GM19372 (cell line): ENCODE measurements around the gene FGF19.

Experiments
- ATAC-seq: cut with Tn5 transposase; IDR thresholded peaks from one replicate; pipeline ENCODE4 v1.9.1; 2021; ENCODE audit warnings: mild to moderate bottlenecking, low read depth, moderate library complexity; ENCODE audit not compliant: unreplicated experiment

The FGF19 gene

DNA sequence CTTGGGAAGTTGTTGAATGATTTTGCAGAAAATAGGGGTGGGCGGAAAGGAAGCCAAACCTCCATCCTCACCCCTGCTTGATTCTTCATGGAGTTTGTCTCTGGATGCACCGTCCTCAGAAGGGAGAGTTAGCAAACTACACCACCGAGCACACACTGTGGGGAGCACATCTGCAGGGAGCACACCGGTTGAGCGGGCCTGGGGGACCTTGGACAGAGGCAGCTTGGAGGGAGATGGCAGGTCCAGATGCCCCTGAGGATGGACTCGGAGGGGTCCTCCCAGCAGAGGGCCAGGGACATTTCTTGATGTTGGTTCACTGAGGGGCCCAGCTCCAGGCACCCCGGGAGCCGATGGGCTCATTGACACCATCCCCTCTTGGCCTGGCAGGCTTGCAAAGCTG is 15.1 kb upstream of the FGF19 start:
- ATAC-seq = no peak

DNA sequence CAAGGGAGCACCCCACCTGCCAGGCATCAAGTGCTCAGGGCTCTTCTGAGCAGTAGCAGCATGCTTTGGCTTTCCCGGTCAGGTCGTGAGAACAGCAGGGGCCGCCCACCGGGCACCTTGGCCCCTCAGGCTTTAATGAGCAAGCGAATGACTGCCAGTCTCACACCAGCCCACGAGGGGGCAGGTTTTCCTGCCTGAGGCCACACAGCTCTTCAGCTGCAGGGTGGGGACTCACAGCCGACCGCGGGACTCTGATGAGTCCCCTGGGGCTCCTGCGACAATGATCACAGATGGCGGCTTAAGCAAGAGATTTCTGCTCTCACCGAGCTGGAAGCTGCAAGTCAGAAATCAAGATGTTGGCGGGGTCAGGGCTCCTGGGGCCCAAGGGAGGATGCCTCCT is 14.3 kb upstream of the FGF19 start:
- no peak for ATAC-seq

DNA sequence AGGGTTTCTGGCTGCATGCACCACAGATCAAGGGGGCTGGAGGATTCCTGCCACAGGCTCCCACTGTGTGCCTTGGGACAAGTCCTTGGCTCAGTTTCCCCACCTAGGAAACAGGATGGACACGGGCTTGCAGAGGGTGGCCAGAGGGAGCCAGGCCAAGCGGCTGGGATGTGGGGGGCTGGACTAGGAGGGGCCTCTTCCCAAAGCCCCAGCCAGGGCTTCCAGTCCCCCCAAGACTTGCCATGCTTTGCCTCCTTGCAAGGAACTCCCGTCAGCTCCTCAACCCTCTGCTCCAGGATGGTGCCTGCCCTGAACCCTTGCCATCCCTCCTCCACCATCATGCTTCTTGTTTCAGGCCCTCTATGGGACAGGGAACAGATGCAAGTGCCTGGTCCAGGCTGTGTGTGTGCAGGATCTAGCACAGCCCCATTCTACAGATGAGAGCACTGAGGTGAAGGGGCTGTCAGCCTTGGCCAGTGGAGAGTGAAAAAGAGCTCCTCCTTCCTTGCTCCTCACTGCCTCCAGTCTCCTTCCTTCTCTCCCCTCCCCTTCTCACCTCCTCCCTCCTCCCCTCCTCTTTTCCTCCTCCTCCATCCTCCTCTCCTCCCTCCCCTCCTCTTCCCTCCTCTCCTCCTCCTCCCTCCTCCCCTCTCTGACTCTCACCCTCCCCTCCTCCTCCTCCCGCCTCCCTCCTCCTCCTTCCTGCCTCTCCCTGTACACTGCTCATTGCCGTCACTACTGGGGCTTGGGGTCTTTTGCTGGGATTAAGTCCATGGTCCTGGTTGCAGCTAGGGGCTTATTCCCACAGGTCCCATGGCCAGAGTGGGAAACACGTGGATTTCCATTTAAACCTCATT is 13.3 kb upstream of the FGF19 start:
- ATAC-seq = no peak

DNA sequence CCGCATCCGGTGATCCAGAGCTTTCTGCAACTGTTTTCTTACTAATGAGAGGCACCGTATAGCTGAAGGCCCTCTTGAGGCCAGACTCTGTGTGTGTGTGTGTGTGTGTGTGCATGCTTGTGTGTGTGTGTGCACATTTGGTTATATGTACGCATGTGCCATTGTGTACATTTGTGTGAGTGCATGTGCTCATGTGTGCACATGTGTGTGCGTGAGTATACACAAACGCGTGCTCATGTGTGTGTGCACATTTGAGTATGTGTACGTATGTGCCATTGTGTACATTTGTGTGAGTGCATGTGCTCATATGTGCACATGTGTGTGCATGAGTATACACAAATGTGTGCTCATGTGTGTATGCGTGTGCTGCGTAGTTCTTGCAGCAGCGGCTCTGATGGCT is 12.3 kb upstream of the FGF19 start:
- ATAC-seq = no peak

DNA sequence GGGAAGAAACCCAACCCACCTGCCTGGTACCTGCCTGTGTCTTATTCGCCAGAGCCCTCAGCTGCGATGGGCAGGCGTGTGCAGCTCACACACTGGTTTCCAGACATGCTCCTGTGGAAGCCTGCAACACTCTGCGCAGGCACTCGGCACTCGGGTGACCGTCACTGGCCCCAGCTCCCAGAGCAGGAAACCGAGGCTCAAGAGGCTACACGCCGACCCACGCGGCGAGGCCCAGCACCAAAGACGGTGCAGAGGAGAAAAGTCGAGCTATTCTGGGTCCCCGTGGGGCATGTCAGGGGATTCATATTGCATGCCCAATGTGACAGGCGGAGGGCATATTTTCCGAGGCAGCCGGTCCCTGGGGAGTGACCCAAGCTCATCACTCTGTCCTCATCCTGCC is 11.6 kb upstream of the FGF19 start:
- ATAC-seq = no peak

DNA sequence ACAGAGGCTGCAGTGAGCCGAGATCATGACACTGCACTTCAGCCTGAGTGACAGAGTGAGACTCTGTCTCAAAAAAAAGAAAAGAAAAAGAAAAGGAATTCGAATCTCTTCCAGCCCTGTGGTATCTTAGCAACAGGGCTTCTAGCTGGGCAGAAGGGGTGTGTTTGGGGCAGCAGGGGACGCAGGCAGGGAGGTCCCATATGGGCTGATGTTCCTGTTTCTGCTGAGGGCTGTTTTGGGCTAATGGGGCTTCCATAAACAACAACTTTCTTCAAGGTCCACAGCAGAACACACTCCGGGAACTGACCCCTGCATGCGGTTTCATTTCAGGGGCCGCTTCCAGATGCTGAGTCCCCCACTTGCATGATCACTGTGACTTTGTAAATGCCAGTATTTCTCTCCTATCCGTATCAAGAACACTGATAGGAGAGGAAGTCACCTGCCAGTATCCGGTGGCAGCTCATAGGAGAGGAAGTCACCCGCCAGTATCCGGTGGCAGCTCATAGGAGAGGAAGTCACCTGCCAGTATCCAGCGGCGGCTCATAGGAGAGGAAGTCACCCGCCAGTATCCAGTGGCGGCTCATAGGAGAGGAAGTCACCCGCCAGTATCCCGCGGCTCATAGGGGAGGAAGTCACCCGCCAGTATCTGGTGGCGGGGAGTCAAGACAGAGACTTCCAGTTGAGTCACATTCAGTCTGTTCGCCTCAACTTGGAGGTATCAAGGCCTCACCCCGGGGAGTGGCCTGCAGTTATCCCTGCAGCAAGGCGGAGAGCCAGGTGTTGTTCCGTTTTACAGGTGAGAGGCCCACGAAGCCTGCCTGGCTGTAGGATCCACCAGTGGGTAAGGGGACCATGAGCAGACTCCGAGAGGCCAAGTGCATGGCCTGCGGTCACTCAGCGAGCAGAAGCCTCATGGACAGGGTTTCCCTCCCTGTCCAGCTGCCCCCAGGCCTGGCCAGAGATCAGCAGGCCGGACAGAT is 8.3 kb upstream of the FGF19 start:
- no peak for ATAC-seq

DNA sequence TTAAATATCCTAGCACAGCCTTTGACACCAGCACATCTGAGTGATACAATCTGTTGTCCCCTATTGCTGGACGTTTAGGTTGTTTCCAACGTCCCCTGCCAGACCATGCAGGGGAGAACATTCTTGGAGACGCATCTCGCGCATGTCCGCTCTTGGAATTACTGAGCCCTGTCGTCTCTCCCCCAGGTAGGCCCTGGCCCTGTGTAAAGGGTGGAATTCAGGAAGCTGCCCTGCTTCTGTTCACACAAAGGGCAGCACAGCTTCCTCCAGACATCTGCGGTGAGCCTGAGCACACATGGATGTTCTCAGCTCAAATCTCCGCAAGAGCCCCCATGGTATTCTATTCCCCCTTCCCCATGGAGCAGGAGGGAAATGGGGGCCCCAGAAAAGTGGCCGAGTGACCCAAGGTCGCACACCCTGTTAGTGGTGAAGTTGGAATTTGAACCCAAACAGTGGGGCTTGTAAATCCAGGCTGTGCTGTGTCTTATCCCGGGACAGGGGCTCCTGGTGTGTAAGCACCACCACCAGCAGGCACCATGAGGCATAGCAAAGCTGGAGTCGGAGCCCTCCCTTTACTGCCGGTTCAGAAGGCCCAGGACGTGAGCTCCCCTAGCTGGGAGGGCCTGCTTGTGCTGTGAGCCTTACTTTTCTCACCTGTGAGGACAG is 5.0 kb upstream of the FGF19 start:
- ATAC-seq = no peak

DNA sequence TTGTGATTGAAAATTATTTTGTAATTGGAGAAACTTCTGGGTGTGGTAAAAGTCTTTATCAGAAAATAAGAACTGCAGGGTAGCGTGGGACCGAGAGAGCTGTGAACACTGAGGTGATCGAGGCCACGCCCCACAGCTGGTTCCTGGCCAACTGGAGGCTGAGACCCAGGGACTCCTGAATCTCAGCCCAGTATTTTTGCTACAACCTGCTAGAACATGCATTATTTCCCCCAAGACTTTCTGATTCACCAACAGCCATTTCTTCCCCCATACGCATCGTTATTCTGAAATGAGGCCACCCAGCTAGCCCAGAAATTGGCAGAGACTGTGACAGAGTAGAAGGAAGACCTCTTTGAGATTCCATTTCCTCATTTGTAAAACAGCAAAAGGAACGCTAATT is 3.4 kb upstream of the FGF19 start:
- ATAC-seq = no peak

DNA sequence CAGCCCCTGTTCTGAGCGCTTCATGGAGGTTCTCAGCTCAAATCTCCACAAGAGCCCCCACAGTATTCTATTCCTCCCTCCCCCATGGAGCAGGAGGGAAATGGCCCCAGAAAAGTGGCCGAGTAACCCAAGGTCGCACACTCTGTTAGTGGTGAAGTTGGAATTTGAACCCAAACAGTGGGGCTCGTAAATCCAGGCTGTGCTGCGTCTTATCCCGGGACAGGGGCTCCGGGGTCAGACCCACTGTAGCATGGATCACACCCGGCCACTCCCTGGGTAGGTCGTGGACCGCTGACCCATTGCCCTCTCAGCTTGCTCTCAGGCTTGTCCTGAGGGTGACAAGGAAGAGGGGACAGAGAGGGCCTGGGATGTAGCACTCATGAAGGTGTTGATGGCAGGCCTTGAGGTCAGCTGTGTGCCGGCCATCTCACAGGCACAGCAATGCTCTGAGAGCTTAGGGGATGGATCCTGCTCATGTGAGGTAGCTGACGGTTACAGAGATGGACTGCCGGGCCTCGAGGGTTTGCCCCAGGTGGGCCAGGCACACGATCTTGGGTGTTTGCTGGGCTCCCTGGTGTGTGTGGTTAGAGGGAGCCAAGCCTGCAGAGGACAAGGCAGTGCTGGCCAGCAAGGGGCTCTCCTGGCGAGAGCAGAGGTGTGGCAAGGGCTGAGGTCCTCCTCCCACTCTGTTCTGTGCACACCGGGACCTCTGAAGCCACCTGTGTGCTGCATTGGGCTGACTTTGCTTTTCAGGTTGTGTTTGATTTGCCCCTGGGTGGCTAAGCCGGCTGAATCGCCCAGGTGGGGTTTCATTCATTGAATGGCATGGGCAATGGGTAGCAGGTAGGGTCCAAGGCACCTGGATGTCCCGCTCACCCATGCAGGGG is 2.3 kb upstream of the FGF19 start:
- no peak for ATAC-seq

DNA sequence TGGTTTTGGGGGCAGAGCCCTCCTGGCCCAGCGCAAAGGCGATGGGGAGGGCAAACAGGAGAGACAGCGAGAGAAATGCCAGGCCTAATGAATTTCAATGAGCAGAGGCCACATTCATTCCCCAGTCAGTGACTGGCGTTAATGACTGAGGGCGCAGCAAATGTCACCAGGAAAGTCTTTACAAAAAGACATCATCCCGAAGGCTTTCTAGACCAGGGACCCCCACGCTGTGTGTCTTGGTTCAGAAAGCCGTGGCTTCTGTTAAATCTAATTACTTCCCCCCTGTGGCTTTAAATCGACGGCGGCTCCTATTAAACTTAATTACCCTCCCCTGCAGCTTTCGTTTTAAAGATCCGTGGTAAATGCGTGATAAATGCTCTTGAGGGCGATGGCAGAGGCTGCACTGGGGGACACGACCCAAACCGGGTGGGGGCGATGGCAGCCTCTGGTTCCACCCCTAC is 1.6 kb upstream of the FGF19 start:
- no peak for ATAC-seq

DNA sequence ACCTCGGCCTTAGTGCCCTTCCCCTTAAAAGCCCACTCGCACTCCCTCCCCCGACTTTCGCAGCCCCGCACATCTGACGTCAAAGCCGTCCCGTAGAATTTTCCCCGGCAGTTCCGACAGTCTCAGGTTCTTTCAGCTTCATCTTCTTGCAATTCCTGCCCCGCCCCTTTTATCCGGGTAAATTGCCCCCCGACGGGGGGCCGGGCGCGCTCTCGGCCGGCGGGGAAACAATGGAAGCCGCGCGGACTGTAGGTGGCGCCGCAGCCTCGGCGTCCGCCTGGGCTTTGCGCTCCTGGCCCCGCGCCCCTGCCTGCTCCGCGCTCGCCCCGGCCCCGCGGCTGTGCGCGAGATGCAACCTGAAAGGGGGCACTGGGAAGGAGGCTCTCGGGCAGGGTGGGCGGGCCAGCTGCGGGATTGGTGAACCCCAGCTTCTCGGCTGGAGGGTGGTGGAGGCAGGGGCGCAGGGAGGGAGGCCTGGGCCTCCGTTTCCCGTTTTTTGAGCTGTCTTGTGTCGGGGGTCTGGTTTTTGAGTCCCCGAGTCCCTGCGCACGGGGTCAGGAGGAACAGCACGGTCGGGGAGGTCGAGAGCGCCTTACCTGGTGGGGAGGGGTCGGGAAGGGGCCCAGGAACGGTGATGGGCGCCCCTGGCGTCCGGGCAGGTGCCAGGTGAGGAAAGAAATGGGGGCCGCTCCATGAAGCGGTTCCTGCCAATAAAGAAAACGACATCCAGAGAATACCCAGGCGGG is 859 bp upstream of the FGF19 start:
- ATAC-seq = no peak

DNA sequence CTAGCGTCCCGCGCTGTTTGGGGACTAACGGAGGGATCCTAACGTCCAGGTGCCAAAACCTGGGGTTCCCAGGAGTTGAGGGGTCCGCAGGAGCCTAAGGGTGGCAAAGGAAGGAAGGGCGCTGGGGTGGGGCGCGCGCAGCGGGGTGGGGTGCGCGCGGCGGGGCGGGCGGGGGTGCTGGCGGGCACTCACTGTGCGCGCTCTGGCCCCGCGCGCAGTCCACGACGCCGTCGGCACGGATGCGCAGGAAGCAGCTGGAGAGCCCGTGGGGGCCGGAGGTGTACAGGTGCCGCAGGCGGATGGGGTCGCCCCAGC is 412 bp downstream of the FGF19 start:
- no peak for ATAC-seq

DNA sequence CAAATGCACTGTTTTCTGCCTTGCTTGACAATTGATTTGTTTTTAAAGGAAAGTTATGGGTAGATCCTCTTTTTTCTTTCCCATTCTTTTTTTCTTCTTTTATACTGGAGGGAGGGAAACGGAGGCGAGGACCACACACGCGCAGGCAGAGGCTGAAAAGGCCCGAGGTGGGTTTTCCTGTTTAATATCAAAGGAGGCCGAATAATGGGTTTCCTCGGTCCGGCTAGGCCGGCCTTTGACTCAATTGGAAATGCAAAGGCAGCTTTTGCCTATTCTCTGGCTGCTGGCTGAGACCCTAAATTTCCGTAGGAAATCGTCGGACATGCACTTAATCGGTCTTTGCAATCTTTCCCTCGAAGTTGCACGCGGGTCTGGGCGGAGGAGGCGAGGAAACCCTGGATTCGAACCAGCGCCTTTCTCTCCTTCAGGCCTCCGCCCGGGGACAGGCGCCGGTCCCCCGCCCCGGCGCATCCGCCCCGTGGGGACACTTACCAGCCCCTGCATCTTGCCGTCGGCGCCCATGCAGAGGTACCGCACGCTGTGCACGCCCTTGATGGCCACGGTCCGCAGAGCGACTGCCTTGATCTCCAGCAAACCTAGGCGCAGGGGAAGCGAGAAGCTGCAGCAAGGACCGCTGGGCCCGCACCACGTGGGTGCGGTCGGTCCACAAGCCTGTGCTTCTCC is 911 bp downstream of the FGF19 start:
- no peak for ATAC-seq

DNA sequence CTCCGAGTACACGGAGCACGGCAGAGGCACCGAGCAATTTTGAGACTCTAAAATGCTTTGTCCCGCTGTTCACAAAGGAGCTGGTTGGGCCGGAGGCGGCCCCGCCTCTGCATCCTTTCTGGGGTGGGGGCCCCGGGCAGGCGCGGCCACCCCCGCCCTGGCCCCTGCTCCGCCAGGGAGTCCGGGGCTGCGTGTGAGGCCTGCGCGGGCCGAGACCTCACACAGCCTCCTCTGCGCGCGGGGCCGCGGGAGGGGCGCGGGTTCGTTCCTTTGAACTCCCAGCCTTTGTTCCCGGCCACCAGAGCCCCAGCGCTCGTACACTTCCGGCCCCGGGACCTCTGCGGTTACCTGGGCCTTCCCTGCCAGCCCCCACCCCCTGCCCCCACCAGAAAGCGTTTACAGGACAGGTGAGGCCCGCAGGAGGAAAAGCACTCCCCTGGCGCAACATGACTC is 1.6 kb downstream of the FGF19 start:
- no peak for ATAC-seq

DNA sequence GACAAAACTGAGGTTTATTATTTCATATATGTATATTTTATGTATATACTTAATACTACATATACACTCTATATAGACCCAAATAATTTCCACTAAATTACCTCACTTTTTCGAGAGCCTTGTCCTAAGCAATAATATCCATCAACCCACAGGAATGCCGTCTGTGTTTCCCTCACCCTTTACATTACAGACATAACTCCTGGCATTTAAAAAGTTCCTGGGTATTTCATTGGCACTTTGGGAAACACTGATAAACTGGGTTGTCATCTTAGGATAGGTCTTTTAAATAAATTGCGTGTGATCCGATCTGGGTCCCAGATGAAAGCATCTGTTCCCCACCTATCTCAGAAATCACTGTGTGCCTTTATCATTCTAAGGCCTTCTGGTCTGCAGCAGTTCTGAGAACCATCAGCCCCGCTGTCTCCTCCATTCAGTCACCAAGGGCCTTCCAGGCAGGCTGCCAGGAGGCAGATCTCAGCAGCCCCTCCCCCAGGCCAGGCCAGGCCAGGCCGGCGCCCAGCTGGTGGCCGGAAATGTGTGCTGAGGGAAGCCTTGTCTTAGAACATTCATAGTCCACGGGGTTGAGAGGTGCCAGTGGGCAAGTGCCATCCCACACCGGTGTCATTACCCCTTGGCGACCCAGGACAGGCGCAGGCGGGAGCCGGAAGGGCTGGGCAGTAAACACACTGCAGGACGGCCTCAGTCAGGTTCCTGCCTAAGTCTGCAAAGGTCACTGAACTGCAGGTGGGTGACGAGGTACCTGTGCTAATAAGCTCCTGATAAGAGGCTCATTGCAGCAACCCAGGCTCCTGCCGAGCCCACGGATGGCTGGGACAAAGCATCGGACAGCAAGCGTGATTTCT is 3.3 kb downstream of the FGF19 start:
- ATAC-seq = no peak

DNA sequence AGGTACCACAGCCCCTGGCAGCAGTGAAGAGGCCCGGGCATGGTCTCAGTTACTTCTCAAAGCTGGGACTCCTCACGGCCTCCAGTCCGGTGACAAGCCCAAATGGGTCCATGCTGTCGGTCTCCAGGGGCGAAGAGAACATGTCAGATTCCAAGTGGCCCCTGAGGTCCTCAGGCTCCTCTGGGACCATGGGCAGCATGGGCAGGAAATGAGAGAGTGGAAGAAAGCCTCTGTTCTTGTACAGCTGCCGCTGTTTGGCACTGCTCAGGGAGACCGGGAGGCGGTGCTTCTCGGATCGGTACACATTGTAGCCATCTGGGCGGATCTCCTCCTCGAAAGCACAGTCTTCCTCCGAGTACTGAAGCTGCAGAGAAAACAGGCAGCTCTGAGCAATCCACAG is 4.6 kb downstream of the FGF19 start:
- ATAC-seq = no peak

DNA sequence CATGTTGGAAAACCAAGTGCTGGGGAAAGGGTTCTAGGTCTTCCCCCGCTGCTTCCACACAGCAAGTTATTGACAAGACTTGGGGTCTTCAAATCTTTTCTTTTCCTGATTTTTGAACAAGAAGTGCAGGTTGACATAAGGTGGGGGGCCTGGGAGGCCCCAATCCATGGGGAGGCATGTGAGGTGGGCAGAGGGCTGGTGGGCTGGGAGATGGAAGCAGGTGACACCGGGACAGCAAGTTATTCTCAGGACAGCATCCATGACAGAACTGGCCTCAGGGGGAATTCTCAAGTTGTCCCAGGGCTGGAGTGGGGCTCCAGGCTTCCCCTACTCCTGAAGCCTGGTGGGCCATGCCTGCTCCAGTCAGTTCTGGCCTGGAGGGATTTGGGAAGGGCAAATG is 5.5 kb downstream of the FGF19 start:
- ATAC-seq = no peak

DNA sequence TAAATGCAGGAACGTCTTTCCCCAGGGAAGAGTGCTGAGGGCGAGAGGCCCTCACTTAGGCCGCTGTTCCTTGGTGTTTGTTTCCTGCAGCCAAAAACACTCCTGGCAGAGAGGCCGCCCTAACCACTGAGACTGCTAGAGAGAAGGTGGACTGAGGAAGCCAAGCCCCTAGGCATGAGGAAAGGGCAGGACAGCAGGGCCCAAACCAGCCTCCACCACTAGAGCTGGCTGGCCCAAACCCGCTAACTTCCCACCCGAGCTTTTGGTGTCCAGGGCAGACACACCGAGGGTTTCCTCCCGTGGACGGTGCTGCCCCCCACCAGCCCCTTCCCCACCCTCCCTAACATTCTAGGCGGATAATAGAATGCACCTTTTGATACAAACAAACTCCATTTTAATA is 6.0 kb downstream of the FGF19 start:
- ATAC-seq = no peak
